ENCODE data around the gene MSI2. TPM values are rescaled to one million over a fixed set of nuclear protein-coding genes. Genes with fewer than 3 reads are reported as not detected.
A peak's percentile ranks its signal among the peaks of the same experiment; 100 is the strongest.

Gene MSI2
- total RNA-seq, 4 donors from 2014 or later = 60.7 to 101 (median 70.9) TPM

GRCh38 chr17:57730026-57730701 is 473.8 kb downstream of the MSI2 start:
- Histone ChIP-seq H3K36me3 (no peaks in the 10 kb centered on the region), H3K27ac (no peak overlapping the region), H3K27me3 (no peaks in the 10 kb centered on the region), H3K4me3 (replicated peaks in 1 of 3) (no peak overlapping the region), H3K9me3 (no peaks in the 10 kb centered on the region), H3K4me1 (peaks cover 0 to 9% of the 10 kb centered on the region in 2 donors)
- no peak for DNase-seq
- 83 to 85% methylated on average over 3 of the region's 3 CpGs for WGBS, 2 donors
- intact Hi-C loops (cut with DNase I) = no loop called here
- TF ChIP-seq POLR2A (IDR thresholded peaks at IDR 0.05) = no peak
- TF ChIP-seq, protein P1, sequence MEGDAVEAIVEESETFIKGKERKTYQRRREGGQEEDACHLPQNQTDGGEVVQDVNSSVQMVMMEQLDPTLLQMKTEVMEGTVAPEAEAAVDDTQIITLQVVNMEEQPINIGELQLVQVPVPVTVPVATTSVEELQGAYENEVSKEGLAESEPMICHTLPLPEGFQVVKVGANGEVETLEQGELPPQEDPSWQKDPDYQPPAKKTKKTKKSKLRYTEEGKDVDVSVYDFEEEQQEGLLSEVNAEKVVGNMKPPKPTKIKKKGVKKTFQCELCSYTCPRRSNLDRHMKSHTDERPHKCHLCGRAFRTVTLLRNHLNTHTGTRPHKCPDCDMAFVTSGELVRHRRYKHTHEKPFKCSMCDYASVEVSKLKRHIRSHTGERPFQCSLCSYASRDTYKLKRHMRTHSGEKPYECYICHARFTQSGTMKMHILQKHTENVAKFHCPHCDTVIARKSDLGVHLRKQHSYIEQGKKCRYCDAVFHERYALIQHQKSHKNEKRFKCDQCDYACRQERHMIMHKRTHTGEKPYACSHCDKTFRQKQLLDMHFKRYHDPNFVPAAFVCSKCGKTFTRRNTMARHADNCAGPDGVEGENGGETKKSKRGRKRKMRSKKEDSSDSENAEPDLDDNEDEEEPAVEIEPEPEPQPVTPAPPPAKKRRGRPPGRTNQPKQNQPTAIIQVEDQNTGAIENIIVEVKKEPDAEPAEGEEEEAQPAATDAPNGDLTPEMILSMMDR (IDR thresholded peaks at IDR 0.05) = no peak

- Histone ChIP-seq H3K9me3 (no peaks in the 10 kb centered on the region), H3K36me3 (no peaks in the 10 kb centered on the region), H3K27me3 (no peaks in the 10 kb centered on the region), H3K4me1 (peaks cover 0 to 9% of the 10 kb centered on the region in 2 donors), H3K4me3 (replicated peaks in 1 of 3) (no peak overlapping the region), H3K27ac (no peak overlapping the region)
- 56 to 62% methylated on average over 3 of the region's 3 CpGs for WGBS, 2 donors
- peak; percentile 78 to 80 for DNase-seq
- TF ChIP-seq, protein P1 (IDR thresholded peaks at IDR 0.05) = no peak
- TF ChIP-seq POLR2A (IDR thresholded peaks at IDR 0.05) = no peak
- intact Hi-C loops (cut with DNase I) = no loop called here
Observed at GRCh38 chr17:57732062-57732461, 475.7 kb downstream of the MSI2 start.

DNA sequence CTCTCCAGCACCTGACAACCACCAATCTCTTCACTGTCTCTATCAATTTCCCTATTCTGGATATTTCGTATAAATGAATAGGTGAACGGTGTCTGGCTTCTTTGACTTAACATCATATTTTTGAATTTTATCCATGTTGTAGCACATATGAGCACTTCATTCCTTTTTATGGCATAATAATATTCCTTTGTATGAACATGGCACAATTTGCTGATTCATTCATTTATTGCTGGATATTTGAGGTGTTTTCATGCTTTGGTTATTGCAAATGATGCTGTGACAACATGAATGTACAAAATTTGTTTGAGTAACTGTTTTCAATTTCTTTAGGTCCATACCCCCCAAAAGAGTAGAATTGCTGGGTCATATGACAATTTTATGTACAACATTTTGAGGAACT is 476.8 kb downstream of the MSI2 start:
- H3K4me3 ChIP-seq (replicated peaks in 1 of 3) = no peak overlapping the region
- DNase-seq = no peak
- intact Hi-C loops (cut with DNase I) = no loop called here
- H3K27ac ChIP-seq = no peak overlapping the region
- H3K27me3 ChIP-seq = no peaks in the 10 kb centered on the region
- H3K4me1 ChIP-seq = peaks cover 0 to 9% of the 10 kb centered on the region in 2 donors
- TF ChIP-seq POLR2A (IDR thresholded peaks at IDR 0.05) = no peak
- H3K36me3 ChIP-seq = no peaks in the 10 kb centered on the region
- H3K9me3 ChIP-seq = no peaks in the 10 kb centered on the region
- 99 to 100% methylated on average over 2 of the region's 2 CpGs for WGBS, 2 donors

Small RNA genes lying within 50 kb of the gene (small RNA-seq; reads per million reads assigned to genes)
- gene RN7SL449P (not detected), gene RNU7-134P (not detected)

Other genes starting within 250 kb of the MSI2 start
- 100 to 1,000 TPM in 1 of 4 donors, 10 to 100 TPM in 3; 91.6 to 105 (median 95.5) TPM for gene AKAP1, start 171.3 kb upstream of the MSI2 start, total RNA-seq

Measured in thyroid gland (tissue), 4 donors.